ENCODE measurements around the gene LSM7.

The LSM7 gene

DNA sequence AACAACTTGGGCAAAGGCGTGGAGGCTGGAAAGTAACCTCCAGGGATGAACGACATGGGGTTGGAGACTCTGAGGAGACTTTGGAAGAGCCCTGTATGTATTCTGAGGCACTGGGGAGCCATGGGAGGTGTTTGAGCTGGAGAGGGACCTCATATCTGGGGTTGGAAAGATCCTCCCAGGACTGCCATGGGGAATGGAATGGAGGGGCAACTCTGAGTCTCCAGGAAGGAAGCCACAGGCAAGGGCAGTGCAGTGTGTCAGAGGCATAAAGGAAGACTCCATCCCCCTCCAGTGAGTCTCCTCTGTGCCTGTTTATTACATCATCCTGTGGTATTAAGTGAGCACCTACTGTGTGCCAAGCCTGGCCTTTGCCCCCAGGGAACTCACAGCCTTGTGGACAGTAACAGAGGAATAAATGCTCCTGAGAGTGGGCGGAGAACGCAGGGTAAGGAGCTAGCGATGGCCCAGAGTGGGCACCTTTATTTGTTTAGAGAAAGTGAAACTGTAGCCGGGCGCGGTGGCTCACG is 54.1 kb downstream of the LSM7 start:
- Mint-ChIP-seq H3K4me3 (peak overlapping the region; percentile 84), H3K27ac (peak overlapping the region; percentile 95), H3K9me3 (no peaks in the 10 kb centered on the region), H3K4me1 (peaks cover 40% of the 10 kb centered on the region), H3K36me3 (peaks cover 92% of the 10 kb centered on the region)
- DNase-seq (ENCODE audit: low spot score in 2 of 2) (no peak), ATAC-seq (no peak)

- Mint-ChIP-seq H3K9me3 (no peaks in the 10 kb centered on the region), H3K4me3 (peak overlapping the region; percentile 84), H3K4me1 (peaks cover 40% of the 10 kb centered on the region), H3K36me3 (peaks cover 89% of the 10 kb centered on the region), H3K27ac (peak overlapping the region; percentile 95)
- DNase-seq (ENCODE audit: low spot score in 2 of 2) (peak; percentile 88 to 90), ATAC-seq (peak; percentile 68)
Observed at GRCh38 chr19:2273356-2274184, 54.8 kb downstream of the LSM7 start.

Data from stimulated activated effector memory CD8-positive, alpha-beta T cell treated with anti-CD3 and anti-CD28 coated beads, Interleukin-12 subunit alpha, Interleukin-12 subunit beta, amount 100 ng/mL, for 72 hours (primary cell).